GM21390 (cell line): ENCODE data around the gene NRXN2.
"Not testable (repeated sequence)": the region's sequence is repeated elsewhere in the genome, so short reads cannot be mapped to it uniquely, and the experiment has no call there.

ENCODE experiments used
- ATAC-seq: cut with Tn5 transposase; IDR thresholded peaks from one replicate; pipeline ENCODE4 v1.9.1; 2021; ENCODE audit not compliant: unreplicated experiment

The NRXN2 gene

DNA sequence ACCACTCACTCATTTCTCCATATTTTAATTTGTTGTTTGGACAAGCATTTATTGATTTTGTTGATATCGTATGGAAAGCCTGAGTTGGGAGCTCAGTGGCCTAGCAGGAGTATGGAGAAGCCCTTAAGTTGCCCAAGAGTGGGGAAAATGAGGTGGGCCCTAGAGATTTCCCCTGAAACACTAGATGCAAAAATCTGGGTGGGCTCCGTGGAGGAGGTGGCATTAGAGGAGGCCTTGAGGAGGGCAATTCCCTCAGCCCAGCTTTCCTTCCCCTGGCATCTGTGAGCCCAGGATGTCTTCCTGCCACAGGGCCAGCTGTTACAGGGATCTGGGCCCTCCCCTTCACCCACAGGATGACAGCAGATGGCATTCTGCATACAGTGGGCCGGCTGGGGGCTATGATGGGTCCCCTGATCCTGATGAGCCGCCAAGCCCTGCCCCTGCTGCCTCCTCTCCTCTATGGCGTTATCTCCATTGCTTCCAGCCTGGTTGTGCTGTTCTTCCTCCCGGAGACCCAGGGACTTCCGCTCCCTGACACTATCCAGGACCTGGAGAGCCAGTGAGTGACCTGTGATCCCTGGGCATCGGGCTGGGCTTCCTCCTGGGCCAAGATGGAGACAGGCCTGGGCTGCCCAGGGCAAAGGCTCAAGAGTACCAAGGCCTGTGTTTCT, 153.6 kb downstream of the NRXN2 start:
- ATAC-seq, result no peak

DNA sequence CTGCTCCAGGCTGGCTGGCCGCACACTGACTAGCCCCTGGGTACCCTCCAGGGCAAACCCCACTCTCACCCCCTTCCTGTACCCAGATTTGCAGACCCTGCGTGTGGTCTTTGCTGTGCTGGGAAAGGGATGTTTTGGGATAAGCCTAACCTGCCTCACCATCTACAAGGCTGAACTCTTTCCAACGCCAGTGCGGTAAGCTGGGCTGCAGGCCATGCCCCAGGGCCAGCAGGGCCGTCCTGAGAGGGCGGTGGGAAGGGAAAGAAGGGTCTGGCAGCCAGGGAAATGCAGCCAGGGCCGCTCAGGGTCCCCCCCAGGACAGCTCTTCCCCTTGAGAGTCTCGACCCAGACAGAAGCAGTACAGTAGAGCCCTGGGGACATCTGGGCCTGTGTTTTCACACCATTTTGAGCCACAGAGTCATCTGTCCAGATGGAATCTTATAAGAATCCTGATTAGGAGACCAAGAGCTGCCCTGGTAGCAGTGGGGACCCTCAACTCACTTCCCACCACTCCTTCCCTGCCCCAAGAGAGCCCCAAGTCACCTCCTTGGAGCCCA, 154.3 kb downstream of the NRXN2 start:
- ATAC-seq, result no peak

DNA sequence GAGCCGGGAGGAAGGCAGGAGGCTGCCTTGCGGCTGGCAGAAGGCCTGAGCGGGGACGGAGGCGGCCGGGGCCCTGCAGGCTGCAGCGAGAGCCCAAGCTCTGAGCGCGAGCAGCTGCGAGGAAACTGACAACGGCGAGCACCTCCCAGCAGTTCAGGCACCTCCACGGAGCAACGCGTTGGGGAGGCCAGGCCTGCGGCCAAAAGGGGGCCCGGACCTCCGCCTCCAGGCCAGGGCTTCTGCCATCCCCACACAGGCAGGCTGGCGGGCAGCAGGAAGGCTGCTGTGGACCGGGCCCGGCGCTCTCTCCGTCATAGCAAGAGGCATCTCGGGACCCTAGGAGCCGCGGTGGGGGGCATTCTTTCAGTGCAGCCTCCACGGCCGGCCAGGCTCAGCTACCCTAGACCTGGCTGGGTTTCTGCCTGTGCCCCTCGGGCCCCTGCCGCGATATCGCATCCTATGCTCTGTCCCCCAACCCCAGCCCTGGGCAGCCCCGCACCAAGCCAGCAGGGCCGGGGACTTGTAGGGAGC, 154.9 kb downstream of the NRXN2 start:
- ATAC-seq, result no peak

GRCh38 chr11:64566915-64567891, 155.8 kb downstream of the NRXN2 start:
- no peak for ATAC-seq

- ATAC-seq, result no peak
Measured at GRCh38 chr11:64566042-64566914, 156.7 kb downstream of the NRXN2 start.

DNA sequence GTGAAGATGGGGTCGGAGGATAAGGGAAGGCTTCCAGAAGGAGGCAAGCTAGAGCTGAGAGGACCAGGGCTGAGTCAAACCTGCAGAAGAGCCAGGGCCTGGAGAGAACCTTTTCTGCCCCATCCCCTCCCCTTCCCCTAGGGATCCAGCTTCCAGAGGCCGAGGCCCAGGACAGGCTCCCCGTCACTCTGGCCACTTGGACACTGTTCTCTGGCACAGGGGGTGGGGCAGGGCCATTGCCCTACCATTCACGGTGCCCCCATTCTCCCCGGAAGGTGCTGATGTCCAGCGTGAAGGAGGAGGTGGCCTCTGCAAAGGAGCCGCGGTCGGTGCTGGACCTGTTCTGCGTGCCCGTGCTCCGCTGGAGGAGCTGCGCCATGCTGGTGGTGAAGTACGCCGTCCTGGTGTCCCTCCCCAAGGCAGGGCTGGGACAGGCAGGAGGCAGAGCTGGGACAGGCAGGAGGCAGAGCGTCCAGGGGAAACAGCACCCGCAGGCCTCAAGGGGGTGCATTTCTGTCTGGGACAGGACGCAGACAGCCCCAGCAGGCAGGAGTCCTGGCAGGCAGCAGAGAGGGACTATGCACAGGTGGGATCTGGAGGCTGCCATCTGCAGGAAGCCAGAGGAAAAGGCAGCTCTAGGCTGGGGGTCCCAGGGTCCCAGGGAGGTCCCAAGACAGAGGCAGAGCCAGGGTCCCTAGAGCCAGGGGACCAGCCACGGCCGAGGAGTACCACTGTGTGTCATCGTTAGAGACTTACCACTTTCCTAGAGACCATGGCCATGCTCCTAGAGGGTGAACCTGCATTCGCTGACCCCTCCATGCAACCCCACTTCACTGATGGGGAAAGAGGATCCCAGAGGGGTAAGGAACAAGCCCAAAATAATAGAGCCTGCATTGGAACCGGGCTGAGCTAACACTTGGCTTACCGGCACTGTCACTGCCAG, 157.8 kb downstream of the NRXN2 start:
- ATAC-seq, result no peak

- ATAC-seq, result no peak
Measured at GRCh38 chr11:64564419-64564818, 158.6 kb downstream of the NRXN2 start.

DNA sequence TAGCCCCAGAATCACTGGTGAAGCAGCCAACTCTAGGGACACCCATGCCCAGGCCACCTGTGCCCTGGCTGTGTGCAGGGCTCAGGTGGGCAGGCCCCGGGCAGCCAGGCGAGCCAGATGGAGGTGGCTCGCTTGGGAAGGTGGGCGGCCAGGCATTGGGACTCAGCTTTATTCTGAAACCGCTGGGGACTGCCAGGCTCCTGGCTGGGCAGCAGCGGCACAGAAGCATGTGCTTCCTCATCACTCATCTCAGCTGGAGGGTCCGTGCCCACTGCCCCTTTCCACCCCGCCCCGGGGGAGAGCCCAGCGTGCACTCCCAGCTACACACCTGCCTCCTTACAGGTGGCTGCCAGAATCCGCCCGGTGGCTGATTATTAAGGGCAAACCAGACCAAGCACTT, 159.0 kb downstream of the NRXN2 start:
- ATAC-seq, result no peak

DNA sequence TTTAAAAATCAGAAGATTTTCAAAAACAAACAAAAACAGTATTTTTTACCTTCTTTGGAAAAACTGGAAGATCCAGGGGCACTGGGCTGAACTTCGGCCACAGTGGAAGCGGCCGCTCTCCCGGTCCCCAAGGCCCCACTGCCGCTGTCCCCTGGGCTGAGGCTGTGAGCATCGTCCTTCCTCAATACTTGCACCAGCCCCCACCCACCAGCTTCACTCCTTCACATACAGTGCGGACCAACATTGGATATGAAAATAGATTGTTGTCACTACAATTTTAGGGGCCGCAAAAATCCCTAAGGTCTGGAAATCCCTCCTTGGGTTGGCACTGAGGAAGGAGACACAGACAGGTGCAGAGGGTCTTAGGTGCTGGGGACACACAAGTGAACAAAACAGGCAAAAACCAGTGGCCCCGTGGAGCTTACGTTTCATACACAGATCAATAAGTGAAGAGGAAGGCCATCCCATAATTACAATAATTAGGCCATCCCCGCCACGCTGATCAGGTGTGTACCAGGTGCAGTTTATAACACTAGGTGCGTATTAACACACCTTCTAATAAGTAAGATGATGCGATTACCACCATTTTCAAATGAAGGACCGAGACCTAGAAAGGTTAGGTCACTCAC, 160.2 kb downstream of the NRXN2 start:
- ATAC-seq, result no peak

GRCh38 chr11:64561984-64562722, 160.8 kb downstream of the NRXN2 start:
- ATAC-seq, result no peak

DNA sequence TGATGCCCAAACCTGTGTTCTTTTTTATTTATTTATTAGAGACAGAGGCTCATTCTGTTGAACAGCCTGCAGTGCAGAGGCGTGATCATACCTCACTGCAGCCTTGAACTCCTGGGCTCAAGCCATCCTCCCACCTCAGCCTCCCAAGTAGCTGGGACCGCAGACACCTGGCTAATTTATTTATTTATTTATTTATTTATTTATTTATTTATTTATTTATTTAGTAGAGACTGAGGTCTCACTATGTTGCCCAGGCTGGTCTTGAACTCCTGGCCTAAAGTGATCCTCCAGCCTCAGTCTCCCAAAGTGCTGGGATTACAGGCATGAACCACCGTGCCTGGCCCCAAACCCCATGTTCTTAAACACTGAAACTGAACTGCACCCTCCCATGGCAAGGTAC, 161.6 kb downstream of the NRXN2 start:
- not testable (repeated sequence) for ATAC-seq

DNA sequence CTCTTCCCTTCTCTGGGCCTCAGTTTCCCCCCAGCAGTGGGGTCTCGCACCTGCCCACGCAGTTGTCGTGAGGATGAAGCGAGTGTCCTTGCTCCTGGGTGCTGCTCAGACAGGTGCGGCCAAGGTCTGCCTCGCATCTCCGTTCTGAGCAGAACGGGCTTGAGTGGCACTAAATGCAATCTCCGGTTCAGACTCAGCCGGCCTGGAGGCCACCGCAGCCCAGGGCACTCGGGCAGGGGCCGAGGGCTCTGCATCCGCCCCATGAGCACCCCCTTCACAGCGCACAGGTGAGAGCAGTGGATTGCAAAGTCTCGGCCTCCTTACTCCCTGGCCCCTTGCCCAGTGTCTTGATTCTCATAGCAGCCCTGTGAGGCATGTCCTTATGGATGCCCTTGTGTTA, 162.1 kb downstream of the NRXN2 start:
- ATAC-seq, result no peak

- no peak for ATAC-seq
Measured at GRCh38 chr11:64560139-64560771, 162.7 kb downstream of the NRXN2 start.

- no peak for ATAC-seq
Measured at GRCh38 chr11:64559351-64560138, 163.5 kb downstream of the NRXN2 start.

- no peak for ATAC-seq
Measured at GRCh38 chr11:64558869-64559268, 164.1 kb downstream of the NRXN2 start.

- no peak for ATAC-seq
Measured at GRCh38 chr11:64558065-64558745, 164.8 kb downstream of the NRXN2 start.
